SK-N-SH (cell line): ENCODE data around the gene AFG3L2. TPM values are rescaled to one million over a fixed set of nuclear protein-coding genes. Genes with fewer than 3 reads are reported as not detected.

Experiments
- CTCF ChIA-PET: fragments of 300-600, 350-600 bp; formaldehyde crosslinking; extraction: SDS; loops from one replicate; lab custom pipeline; 2021; lab: Yijun Ruan, JAX
- POLR2A ChIA-PET: fragments of 350-600 bp; sonication (Branson Sonifier 250); formaldehyde crosslinking; extraction: SDS; loops from one replicate; lab custom pipeline; 2020; ENCODE audit warnings: antibody characterized with exemption, inconsistent platforms; lab: Yijun Ruan, JAX
- DNase-seq: peaks from one replicate; pipeline ENCODE4 v3.0.0; 2012
- H2AFZ ChIP-seq: fragments of 200-600 bp; sonication (generic); 2 replicates; pipeline ENCODE4 v1.8.1; 2016; ENCODE audit warnings: antibody characterized with exemption, mild to moderate bottlenecking, low read depth
- H3F3A ChIP-seq: fragments of 200-600 bp; sonication (generic); replicated peaks from 2 replicates; pipeline ENCODE3; 2016; ENCODE audit warnings: antibody characterized with exemption, mild to moderate bottlenecking; ENCODE audit not compliant: insufficient read depth
- H3K27ac ChIP-seq, 2 experiments: fragments of 200-500 bp in 1 of 2; fragments of 200-600 bp in 1 of 2; sonication (Bioruptor generic) in 1 of 2; sonication (generic), shearing (Covaris generic) in 1 of 2; 2 replicates each; pipeline versions ENCODE4 v1.5.1 to v1.6.1; 2014 to 2016; ENCODE audit warnings: low read depth in 2 of 2, inconsistent platforms in 1 of 2, low read length in 1 of 2, mild to moderate bottlenecking in 1 of 2, mixed read lengths in 1 of 2
- H3K27me3 ChIP-seq: fragments of 200-600 bp; sonication (generic), shearing (Covaris generic); 2 replicates; pipeline ENCODE4 v1.6.1; 2016; ENCODE audit warnings: mixed run types; ENCODE audit not compliant: insufficient read depth
- H3K36me3 ChIP-seq, 2 experiments: fragments of 200-500 bp in 1 of 2; fragments of 200-600 bp in 1 of 2; sonication (Bioruptor generic) in 1 of 2; sonication (generic) in 1 of 2; replicated peaks in 1 of 2; 2 replicates each; pipeline versions ENCODE3 to v1.5.1; 2014 to 2016; ENCODE audit warnings: low read length in 1 of 2, mild to moderate bottlenecking in 1 of 2; ENCODE audit not compliant: insufficient read depth in 2 of 2, control insufficient read depth in 1 of 2
- H3K4me1 ChIP-seq, 2 experiments: fragments of 200-500 bp in 1 of 2; fragments of 200-600 bp in 1 of 2; sonication (Bioruptor generic) in 1 of 2; sonication (generic), shearing (Covaris generic) in 1 of 2; 2 replicates each; pipeline versions ENCODE4 v1.5.1 to v1.6.1; 2014 to 2016; ENCODE audit warnings: low read depth in 1 of 2, low read length in 1 of 2, mixed run types in 1 of 2; ENCODE audit not compliant: insufficient read depth in 2 of 2, control insufficient read depth in 1 of 2
- H3K4me2 ChIP-seq: fragments of 200-600 bp; sonication (generic), shearing (Covaris generic); 2 replicates; pipeline ENCODE4 v1.6.1; 2017; ENCODE audit warnings: mixed run types
- H3K4me3 ChIP-seq, 2 experiments: fragments of 200-500 bp in 1 of 2; fragments of 200-600 bp in 1 of 2; sonication (Bioruptor generic) in 1 of 2; sonication (generic), shearing (Covaris generic) in 1 of 2; 2 replicates each; pipeline versions ENCODE4 v1.5.1 to v1.8.1; 2014 to 2016; ENCODE audit warnings: low read depth in 2 of 2, inconsistent platforms in 1 of 2, low read length in 1 of 2, mild to moderate bottlenecking in 1 of 2, mixed read lengths in 1 of 2, moderate library complexity in 1 of 2
- H3K79me2 ChIP-seq: fragments of 200-600 bp; sonication (generic); 2 replicates; pipeline ENCODE4 v1.8.1; 2017; ENCODE audit warnings: mild to moderate bottlenecking; ENCODE audit not compliant: insufficient read depth
- H3K9ac ChIP-seq: fragments of 200-600 bp; sonication (generic); 2 replicates; pipeline ENCODE4 v1.6.1; 2017; ENCODE audit warnings: mixed run types
- H3K9me2 ChIP-seq: fragments of 200-600 bp; sonication (generic); 2 replicates; pipeline ENCODE4 v1.6.1; 2017; ENCODE audit warnings: mixed run types
- H3K9me3 ChIP-seq: fragments of 200-600 bp; sonication (generic); 2 replicates; pipeline ENCODE4 v1.6.1; 2017; ENCODE audit warnings: mixed run types, mild to moderate bottlenecking, moderate library complexity
- H4K20me1 ChIP-seq: fragments of 200-600 bp; sonication (generic); 2 replicates; pipeline ENCODE4 v1.6.1; 2017; ENCODE audit warnings: mild to moderate bottlenecking, mixed run types; ENCODE audit not compliant: insufficient read depth
- CHD2 ChIP-seq: fragments of 150-350 bp; IDR thresholded peaks from 2 replicates; pipeline ENCODE4 v1.6.1; 2018; ENCODE audit warnings: low read length; ENCODE audit not compliant: partially characterized antibody
- CTCF ChIP-seq: fragments of 200-600 bp; sonication (generic); IDR thresholded peaks from 2 replicates; pipeline ENCODE4 v1.6.1; 2017; ENCODE audit warnings: antibody characterized with exemption, mild to moderate bottlenecking, moderate library complexity
- EP300 ChIP-seq, 2 experiments: IDR thresholded peaks; 2 replicates each; pipeline versions ENCODE4 v1.4.0 to v1.6.1; 2012; ENCODE audit warnings: borderline replicate concordance in 1 of 2, low read depth in 1 of 2, low read length in 1 of 2
- FOSL2 ChIP-seq: IDR thresholded peaks from 2 replicates; pipeline ENCODE4 v1.4.0; 2012; ENCODE audit warnings: low read depth, mild to moderate bottlenecking, moderate library complexity, borderline replicate concordance
- GATA2 ChIP-seq: sonication (generic); formaldehyde crosslinking; IDR thresholded peaks from 2 replicates; pipeline ENCODE4 v1.5.0; 2020; ENCODE audit warnings: mild to moderate bottlenecking, missing genetic modification reagents
- MXI1 ChIP-seq: IDR thresholded peaks from 2 replicates; pipeline ENCODE4 v1.6.1; 2012; ENCODE audit warnings: mild to moderate bottlenecking, low read depth, low read length, improper control_type of control experiment
- REST ChIP-seq: IDR thresholded peaks from 2 replicates; pipeline ENCODE4 v1.6.1; 2012; ENCODE audit warnings: mild to moderate bottlenecking, low read depth, low read length, moderate library complexity
- RFX5 ChIP-seq: IDR thresholded peaks from 2 replicates; pipeline ENCODE4 v1.6.1; 2012; ENCODE audit warnings: mild to moderate bottlenecking, improper control_type of control experiment, low read length
- USF1 ChIP-seq: IDR thresholded peaks from 2 replicates; pipeline ENCODE4 v1.4.0; 2012; ENCODE audit warnings: low read depth, borderline replicate concordance
- WGBS: methylation state at CpG from one replicate; pipeline ENCODE4 v1.1.6; 2017; ENCODE audit warnings: low lambda C conversion rate; 5-methylcytosine and 5-hydroxymethylcytosine counted together
- polyA plus RNA-seq, 3 experiments: library from polyadenylated mRNA; depleted of rRNA; stranded (reverse); fragments of >200 nt; gene quantifications; 2 replicates each; pipeline ENCODE4 v1.2.3, GENCODE V29; 2012

The AFG3L2 gene
- polyA plus RNA-seq, 1 of the 3 experiments (the other 2 are of a cell fraction): 26.0 TPM

GRCh38 chr18:12302391-12303147 lies 74.5 kb downstream of the AFG3L2 start:
- Histone ChIP-seq H3K4me3 (no peak overlapping the region), H3F3A (peaks cover 5% of the 10 kb centered on the region), H3K4me1 (no peaks in the 10 kb centered on the region), H3K27ac (no peak overlapping the region), H2AFZ (no peak overlapping the region), H3K27me3 (no peaks in the 10 kb centered on the region), H3K9me2 (no peaks in the 10 kb centered on the region), H4K20me1 (no peaks in the 10 kb centered on the region), H3K9me3 (no peaks in the 10 kb centered on the region), H3K9ac (no peak overlapping the region), H3K4me2 (no peak overlapping the region), H3K79me2 (peaks cover 12% of the 10 kb centered on the region; the same call in 1 of the 2 replicates), H3K36me3 (no peaks in the 10 kb centered on the region)
- 69% methylated on average over 9 of the region's 14 CpGs for WGBS
- DNase-seq: no peak
- CTCF ChIA-PET: interaction anchor here (1.2 to 1.3 kb wide), 2 partner anchors 14 to 25 kb away, joined by 3 to 5 read pairs; no protein-coding TSS in a partner anchor
- no peak for TF ChIP-seq MXI1
- no peak for TF ChIP-seq CHD2
- TF ChIP-seq FOSL2: no peak
- TF ChIP-seq CTCF: no peak
- no peak for TF ChIP-seq USF1
- TF ChIP-seq GATA2 (CRISPR knock-in tag): no peak
- TF ChIP-seq EP300 (IDR thresholded peaks at IDR 0.05; ENCODE audit: borderline replicate concordance in 1 of 2, low read depth in 1 of 2, low read length in 1 of 2): no peak
- TF ChIP-seq RFX5: no peak
- TF ChIP-seq REST: no peak
- POLR2A ChIA-PET: no interaction called here
